ENCODE data around the gene PRIMA1.

PRIMA1 gene

DNA sequence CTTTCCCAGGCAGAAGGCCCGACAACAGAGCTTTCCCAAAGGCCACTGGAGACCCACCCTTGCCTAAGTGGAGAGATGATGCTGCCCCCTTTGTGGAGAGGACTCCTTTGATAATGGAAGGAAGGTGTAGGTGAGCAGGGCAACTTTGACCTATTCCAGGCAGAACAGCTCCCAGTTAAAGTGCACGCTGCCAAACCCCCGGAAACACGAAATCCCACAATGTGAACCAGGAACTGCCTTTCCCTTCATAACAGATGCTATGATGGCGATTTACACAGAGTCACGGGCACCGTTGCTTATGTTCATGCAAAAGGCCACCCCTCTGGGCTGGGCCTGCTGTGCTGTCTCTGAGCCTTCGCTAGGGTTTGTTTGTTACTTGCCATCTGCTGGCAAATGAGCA lies 34.6 kb downstream of the PRIMA1 start:
- no peak for DNase-seq (ENCODE audit: low spot score)

DNA sequence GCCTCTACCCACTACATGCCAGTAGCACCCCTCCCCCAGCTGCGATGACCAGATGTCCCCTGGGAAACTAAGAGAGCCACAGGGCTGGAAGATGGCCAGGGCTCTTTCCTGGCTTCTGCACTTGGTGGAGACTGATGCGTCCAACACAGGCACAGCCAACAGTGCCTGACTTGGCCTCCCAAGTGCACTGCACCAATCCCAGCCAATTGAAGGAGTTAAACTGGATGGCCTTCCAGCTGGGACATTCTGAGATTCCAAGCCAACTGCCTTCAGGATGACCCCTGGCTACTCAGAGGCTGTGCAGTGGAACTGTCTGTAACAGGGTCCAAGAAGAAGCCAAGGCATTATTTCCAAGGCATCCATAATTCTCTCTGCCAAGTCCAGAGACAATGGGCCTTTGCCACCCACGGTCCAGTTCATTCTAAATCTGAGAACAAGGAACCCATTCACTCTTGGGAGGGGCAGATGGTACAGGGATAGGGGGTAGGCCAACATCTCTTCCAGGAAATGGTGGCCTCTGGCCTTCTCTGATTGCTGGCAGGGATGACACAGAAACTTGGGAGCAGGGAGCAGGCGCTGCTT lies 35.2 kb downstream of the PRIMA1 start:
- DNase-seq (ENCODE audit: low spot score): no peak

DNA sequence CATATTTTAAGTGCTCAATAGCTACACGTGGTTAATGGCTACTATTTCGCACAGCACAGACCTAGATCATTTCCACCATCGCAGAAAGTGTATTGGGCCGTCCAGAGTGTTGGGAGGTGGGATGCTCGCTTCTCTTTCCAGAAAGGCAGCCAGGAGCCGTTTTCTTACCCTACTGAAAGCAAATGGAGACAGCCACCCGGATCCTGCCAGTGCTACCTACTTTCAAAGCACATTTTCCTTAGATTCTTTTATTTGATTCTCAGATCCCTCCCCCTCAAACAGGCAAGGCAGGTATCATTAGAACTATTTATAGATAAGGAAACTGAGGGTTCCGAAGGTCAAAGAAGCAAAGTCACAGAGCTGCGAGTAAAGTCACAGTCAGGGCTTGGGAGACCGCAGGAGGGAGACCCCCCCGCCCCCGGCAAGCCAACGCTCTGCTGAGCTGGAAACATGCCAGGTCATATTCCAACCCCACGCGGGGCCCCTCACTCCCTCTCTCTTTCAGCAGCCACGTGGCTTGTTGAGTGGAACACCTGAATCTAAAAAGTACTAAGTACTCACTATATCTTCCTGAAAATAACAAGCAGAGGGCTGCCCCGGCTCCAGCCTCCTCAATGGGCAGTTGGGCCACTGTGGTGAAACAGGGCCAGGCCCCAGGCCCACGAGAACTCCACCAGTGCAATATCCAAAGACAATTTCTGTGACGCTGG lies 36.2 kb downstream of the PRIMA1 start:
- DNase-seq (ENCODE audit: low spot score): no peak

DNA sequence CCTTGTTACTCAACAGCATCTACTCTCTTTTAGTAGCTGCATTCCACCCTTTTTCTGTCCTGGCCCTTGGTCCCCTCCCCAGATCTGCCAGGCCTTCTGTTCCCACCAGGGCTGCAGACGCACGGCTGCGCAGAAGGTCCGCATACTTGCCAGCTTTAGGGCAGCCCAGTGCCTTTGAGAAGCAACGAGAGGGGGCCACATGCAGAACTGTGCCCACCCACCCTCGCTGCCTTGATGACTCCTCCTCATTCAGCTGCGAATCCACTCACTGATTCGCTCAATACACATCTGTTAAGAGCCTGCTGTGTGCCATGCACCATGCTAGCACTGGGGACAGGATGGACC lies 39.2 kb downstream of the PRIMA1 start:
- no peak for DNase-seq (ENCODE audit: low spot score)

DNA sequence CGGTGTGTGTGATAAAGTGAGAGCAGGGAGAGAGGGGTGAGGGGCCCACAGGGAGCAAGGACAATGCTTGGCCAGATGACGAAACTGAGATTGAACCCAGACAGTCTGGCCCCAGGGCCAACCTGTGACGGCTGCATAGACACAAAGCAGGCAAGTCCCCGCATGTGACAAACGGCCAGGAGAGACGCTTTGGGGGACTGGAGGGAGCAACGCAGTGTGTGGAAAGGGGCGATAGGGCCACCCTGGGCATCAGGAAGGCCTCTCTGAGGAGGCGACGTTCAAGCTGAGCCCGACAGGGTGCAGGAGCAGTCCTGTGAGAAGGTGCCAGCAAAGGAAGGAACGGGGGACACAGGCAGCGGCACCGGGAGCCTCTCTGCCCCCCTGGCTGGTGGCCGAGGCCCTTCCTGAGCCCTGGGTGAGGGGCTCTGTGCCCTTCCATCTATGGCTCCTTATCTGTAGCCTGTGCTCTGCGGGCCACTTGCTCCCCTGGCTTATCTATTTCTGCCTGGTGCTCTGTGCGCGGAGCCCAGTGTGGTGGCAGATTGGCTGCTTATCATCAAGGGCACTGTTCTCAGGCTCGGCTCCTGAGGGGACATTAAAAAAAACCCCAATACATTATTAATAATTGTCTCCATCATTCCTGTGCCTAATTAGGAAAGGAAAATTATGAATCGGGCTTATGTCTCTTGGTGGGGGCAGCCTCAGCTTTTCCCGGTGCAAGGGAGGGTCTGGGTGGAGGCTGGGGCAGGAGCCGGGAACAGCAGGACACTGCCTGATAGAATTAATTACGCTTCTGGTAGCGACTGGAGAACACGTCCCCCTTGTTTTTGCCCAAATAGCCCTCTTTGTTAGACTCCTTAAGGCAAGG lies 39.8 kb downstream of the PRIMA1 start:
- DNase-seq (ENCODE audit: low spot score): no peak

DNA sequence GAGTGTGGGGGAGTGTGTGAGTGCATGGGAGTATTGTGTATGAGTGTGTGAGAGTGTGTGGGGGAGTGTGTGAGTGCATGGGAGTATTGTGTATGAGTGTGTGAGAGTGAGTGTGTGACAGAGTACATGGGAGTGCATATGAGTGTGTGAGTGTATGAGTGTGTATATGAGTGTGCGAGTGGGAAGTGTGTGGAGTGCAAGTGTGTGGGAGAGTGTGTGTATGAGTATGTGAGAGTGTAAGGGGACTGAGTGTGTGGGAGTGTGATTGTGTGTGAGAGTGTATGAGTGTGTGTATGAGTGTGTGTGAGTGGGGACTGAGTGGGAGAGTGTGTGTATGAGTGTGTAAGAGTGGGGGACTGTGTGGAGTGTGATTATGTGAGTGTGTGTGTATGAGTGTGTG lies 40.7 kb downstream of the PRIMA1 start:
- DNase-seq (ENCODE audit: low spot score): no peak

DNA sequence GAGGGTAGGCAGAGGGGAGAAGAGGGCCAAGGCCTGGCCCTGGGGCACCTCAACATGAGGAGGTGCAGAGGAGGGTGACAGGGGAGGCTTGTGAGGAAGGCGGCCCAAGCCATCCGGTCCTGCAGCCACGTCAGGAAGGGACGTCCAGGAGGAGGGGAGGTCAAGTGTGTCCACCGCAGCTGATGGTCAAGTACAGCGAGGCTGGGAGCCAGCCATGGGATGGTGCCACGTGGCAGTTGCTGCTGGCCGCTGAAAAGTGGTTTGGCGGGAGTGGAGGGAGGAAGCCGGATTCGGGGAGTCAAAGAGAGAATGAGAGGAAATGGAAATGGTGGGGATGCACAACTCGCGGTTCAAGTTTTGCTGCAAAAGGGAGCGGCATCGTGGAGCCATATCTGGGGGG lies 41.2 kb downstream of the PRIMA1 start:
- DNase-seq (ENCODE audit: low spot score): no peak

DNA sequence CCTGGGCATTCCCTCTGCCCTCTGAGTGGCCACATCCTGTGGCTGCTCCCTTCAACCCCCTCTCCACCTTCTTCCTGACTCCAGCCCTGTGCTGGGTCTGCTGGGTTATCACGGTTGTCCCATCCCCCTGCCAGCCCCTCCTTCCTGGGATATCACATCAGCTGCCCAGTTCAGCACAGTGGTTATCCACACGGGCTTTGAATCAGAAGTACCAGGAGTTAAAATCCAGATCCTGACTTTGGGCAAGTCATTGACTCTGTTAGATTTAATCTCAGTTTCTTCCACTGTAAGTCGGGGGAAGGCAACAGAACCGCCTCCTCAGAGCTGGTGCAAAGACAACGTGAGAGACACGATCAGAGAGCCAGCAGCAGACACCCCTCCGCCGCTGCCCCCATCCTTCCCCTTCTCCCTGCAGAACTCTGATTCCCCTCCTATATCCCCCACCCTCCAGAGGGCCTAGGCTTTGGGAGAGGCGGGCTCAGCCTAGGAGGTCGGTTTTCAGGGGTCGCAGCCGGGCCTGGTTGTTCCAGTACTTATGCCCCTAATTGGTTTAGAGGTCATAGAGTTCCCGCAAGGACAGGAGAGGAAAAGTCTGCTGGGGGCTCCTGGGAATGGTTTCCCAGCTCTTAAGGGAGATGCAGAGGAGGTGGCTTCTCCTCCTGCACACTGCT lies 42.5 kb downstream of the PRIMA1 start:
- DNase-seq (ENCODE audit: low spot score): no peak

DNA sequence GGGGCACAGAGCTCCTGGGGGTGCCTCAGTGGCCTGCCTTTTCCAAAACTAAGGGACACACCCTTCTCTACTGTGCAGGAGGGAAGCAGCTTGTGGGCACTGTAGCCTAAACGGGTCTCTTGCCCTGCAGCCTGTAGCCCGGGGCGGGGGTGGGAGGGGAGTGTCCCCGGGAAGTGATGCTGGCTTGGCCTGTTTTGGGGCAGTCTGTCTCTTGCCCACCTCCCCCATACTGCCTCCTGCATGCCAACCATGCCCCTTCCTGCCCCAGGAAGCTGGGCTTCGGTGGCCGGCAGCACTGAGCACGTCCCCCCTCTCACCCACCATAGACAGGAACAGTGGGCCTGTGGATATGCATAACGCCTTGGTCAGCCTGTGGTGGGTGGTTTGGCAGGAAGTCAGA lies 43.4 kb downstream of the PRIMA1 start:
- DNase-seq (ENCODE audit: low spot score): no peak

DNA sequence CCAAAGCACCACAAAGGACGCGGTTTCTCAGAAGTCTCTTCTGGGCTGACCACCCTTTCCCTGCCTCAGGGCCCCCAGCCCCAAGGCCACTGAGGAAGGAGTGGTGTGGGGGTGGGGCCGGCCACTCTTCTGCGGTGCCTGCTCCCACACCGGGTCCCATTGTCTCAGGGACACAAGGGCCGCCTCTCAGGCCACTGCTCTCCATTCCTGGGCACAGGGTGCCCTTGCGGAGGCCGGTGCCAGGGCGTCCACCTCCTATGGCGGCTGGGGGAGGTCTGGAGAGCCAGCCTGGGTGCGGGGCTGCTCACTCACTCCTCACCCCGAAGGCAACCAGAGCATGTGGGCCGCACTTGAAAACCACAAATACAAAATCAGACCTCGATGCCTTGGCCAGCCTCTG lies 44.1 kb downstream of the PRIMA1 start:
- DNase-seq (ENCODE audit: low spot score): no peak

DNA sequence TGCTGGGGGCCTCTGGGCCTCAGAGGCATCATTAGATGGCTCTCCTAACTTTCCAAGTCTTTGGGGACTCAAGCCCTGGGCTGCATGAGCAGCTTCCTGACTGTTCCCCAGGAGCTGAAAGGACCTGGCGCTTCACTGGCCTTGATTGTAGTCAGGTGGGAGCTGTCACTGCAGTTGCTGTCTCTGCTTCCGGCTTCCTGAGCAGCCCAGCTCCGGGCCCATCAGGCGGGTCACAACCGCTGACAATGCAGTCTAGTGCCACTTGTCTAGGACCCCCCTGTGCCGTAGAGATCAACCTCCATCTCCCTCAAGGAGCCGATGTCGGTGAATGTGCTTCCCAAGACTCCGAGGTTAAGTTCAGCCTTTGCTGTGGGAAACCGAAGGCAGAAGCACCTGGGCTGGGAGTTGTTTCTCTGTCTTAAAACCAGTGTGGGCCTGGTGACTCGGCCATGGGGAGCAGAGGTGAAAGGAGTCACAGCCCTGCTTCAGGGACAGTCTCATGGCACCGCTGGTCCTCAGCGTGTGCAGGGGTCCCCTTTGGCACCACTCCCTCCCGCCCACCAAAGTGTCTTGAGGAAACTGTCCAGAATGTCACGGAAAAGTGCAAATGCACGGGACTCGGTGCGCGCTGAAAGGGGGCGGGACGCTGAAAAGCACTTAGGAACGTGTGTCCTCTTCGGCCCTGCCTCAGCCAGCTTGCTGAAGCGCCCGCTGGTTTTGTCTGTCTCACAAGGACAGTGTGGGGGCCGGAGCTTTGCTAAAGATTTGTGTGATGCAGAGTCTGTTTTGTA lies 44.8 kb downstream of the PRIMA1 start:
- no peak for DNase-seq (ENCODE audit: low spot score)

DNA sequence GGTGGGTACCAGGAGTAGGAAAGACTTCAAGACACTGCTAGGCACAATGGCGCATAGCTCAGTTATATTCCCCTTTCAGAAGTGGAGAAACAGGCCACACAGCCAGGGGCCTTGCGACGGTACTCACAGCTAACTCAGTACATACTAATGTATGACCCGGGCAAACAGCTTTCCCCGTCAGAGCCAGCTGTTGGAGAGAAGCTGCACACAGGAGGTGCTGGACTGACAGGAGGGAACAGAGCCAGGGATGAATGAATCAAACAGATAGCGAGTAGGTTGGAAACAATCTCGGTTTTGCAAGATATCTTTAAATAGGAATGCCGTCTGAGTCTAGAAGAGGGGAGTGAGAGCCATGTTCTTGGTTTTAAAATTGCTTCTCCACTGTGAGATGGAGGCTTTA lies 45.5 kb downstream of the PRIMA1 start:
- no peak for DNase-seq (ENCODE audit: low spot score)

DNA sequence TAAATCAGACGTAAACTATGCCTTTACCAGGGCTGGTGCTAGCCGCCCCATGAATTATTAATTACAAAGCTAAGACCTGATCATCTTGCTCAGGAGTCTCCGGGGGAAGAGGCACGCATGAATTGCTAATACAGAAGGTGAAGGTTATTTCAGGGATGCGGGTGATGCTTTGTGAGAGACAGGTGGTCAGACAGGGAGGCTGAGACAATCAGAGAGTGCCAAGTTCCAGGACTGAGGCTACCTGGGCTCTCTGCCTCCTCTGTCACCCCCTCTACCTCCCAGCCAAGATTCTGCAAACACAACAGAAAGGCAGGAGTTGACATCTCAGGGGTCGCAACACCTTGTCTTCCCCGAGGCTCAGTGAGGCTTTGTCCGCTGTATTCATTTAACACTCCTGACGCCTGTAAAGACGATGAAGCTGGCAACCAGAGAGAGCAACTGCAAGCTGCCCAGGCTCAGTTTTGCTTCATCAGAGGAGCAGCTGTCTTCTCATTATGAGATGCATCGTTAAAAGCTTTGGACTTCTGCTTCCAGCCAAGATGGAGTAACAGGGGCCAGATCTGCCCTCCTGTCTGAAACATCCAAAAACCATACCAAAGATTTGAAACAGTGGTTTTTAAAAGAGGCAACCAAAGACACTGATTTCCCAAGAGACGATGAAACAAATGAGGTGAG lies 46.6 kb downstream of the PRIMA1 start:
- DNase-seq (ENCODE audit: low spot score): no peak

DNA sequence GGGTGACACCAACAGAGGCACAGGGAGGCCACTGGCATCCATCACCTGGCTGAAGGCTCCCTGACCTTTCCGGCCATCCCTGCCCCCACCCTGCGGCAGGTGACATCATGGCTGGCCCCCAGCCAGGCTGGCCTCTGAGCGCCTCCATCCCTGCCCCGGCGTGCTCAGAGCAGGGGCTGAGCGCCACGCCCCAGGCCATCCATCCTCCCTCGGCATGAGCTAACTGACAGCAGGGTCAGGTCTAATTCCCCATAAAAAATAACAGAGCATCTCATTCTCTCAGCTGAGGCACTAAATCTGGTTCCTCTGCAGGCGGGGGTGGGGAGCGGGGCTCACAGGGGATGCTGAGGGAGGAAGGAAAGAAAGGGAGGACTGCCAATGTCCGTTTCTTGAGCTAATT lies 50.7 kb downstream of the PRIMA1 start:
- no peak for DNase-seq (ENCODE audit: low spot score)

DNA sequence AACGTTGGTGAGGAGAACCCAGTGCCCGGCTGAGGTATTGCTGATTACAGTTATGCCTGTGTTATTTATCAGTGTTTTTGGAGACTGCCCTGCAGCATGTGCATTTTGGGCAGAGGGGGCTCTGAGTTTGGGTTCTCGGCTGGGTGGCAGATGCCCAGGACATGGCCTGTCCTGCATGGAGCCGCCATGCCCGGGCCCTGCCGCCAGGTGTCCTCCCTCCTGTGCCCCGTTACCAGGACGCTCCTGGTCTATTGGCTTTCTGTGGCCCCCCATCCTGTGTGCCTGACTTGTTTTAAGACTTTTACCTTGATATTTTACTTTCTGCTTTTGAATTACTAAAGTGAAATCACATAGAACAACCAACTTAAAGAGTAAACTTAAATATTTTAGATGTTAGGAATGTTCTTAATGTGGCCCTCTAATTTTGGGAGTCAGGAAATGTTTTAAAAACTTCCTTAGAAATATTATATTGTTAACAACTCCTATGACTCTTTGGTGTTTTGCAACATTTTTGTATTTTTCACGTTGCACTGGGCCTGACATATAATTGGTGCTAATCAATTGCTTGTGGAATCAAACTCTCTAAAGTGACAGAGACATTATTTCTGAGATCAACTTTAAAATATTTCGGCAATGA lies 51.8 kb downstream of the PRIMA1 start:
- DNase-seq (ENCODE audit: low spot score): peak; percentile 63

DNA sequence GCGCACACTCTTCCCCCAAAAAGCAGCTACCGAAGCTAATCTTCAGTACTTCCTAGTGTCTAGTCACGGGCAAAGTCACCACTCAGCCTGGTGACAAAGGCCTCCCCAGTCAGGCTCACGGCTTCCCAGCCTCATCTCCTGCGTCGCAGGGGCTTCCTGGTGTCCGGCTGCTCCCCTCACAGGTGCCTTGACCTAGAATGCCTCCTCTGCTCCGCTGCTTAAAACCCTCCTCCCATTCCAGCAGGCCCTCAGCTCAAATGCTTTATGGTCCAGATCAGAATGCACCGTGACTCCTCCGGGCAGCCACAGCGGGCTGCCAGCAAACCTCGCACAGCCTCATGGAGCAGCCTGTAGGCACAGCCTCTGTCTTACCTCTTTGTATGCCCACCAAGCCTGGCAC lies 53.1 kb downstream of the PRIMA1 start:
- no peak for DNase-seq (ENCODE audit: low spot score)

DNA sequence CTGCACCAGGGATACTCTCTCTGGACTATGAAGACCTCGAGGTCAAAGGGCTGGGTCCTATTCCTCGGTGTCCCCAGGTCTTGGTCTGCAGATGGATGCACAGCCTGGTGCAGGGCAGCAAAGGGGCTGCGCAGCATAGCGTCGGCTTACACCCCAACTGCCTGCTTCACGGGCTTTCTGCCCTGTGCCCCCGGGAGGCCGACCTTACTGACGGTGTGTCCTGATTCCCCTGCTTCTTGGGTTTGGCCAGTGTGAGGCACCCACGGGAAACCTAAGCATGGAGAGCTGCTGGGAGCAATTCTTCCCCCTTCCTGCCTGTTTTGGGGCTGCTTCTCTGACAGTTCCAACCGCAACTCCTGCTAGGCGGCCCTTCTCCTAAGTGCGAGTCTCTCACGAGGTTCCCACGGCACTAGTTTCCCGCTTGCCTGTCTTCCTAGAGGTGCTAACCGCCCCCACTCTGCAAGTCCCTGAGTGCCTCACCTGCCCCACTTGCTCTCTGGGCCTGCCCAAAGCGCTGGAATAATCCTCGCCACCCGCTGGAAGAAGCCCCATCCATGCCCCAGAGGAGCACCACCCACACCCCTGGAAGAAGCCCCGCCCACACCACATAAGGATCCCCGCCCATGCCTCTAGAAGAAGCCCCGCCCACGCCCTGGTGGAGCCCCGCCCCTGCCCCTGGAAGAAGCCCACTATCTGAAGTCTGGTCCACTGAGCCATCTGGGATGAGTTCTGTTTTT lies 54.0 kb downstream of the PRIMA1 start:
- DNase-seq (ENCODE audit: low spot score): no peak

DNA sequence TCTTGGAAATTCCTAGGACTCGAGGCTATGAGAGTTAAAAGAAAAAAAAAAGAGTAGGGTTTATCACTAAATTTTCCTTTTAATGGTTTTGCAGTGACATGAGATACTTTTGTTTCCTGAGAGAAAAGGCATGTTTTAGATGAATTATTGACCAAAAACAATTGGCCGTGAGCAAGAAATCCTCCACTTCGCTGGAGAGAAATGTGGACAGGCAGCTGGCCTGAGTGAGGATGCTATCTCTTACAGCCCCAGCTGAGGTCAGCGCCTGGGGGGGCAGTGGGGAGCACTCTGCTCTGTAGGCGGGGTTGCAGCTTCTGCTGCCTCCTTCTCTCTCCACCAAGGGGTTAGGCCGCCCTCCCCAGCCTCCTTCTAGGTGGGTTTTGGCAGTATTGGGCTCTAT lies 54.7 kb downstream of the PRIMA1 start:
- no peak for DNase-seq (ENCODE audit: low spot score)

DNA sequence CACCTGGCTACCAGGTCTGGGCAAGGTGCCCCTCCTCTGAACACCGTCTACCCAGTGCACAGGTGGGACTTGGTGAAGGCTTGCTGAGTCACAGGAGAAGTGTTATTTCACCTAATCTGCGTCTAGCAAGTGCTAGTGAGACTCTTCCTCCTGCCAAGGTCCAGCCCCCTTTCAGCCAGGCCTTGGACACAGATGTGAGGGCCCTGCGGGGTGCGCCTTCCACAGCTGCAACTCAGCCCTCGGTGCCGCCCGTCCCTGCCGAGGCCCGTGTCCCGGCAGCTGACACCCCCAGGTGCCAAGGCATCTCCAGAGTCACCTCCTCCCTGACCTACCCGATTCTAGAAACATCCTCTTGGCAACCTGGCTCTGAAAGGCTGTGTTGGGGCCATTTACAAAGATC lies 55.1 kb downstream of the PRIMA1 start:
- DNase-seq (ENCODE audit: low spot score): no peak

DNA sequence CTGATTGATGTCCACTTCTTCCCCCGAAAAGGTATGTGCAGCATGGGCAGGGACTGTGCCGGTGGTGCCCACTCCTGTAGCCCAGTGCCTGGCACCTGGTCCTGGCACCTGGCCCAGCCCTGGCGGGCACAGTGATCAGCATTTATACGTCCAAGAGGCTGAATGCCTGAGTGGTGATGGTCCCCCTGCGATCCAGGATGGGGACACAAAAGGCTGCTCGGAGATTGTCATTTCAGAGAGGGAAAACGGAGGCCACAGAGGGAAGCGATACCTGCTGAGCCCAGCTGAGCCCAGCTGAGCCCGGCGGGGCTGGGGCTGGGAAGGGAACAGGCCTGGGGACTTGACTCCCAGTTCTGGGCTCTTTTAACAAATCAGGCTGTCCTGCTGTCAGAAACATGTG lies 55.8 kb downstream of the PRIMA1 start:
- DNase-seq (ENCODE audit: low spot score): no peak

All from HuH-7 (cell line).